H1 (cell line): ENCODE results near the gene BPIFB6. TPM values are rescaled to one million over a fixed set of nuclear protein-coding genes. Genes with fewer than 3 reads are reported as not detected.

ENCODE experiments used
- CTCF ChIA-PET: fragments of 300-600 bp; sonication (Branson Sonifier 250); formaldehyde crosslinking; loops from one replicate; lab custom pipeline; 2021; ENCODE audit not compliant: partially characterized antibody; lab: Charles Lee
- POLR2A ChIA-PET: fragments of 300-600 bp; sonication (Branson Sonifier 250); formaldehyde crosslinking; loops from one replicate; lab custom pipeline; 2021; ENCODE audit warnings: inconsistent platforms; ENCODE audit not compliant: partially characterized antibody; lab: Charles Lee
- DNase-seq, 2 experiments: peaks; one replicate each; pipeline versions ENCODE4 v3.0.0 to v3.0.0-alpha.2; 2010 to 2022; ENCODE audit warnings: low spot score in 2 of 2, low read depth in 1 of 2, mixed read lengths in 1 of 2
- FAIRE-seq: peaks from 2 replicates; lab custom pipeline; 2011; peaks lifted over from hg19 to GRCh38; lab: Jason Lieb, UNC
- H2AFZ ChIP-seq: 2 replicates; pipeline ENCODE4 v1.8.1; 2012; ENCODE audit warnings: low read length, inconsistent platforms
- H2AK5ac ChIP-seq: 2 replicates; pipeline ENCODE4 v1.6.1; 2013; ENCODE audit warnings: low read depth, low read length
- H2BK120ac ChIP-seq: replicated peaks from 2 replicates; pipeline ENCODE3; 2013; ENCODE audit warnings: low read depth, low read length, inconsistent platforms
- H2BK12ac ChIP-seq: 2 replicates; pipeline ENCODE4 v1.6.1; 2013; ENCODE audit warnings: low read depth, low read length
- H2BK15ac ChIP-seq: 2 replicates; pipeline ENCODE4 v1.6.1; 2013; ENCODE audit warnings: low read length
- H2BK20ac ChIP-seq: 2 replicates; pipeline ENCODE4 v1.6.1; 2013; ENCODE audit warnings: low read length
- H2BK5ac ChIP-seq: 2 replicates; pipeline ENCODE4 v1.6.1; 2013; ENCODE audit warnings: low read depth, low read length
- H3K14ac ChIP-seq: 2 replicates; pipeline ENCODE4 v1.6.1; 2013; ENCODE audit warnings: inconsistent platforms; ENCODE audit not compliant: insufficient read length
- H3K18ac ChIP-seq: 2 replicates; pipeline ENCODE4 v1.6.1; 2013; ENCODE audit warnings: low read length; ENCODE audit errors: extremely low read depth
- H3K23ac ChIP-seq: 2 replicates; pipeline ENCODE4 v1.6.1; 2013; ENCODE audit warnings: inconsistent platforms; ENCODE audit not compliant: insufficient read length
- H3K23me2 ChIP-seq: 2 replicates; pipeline ENCODE4 v1.6.1; 2013; ENCODE audit warnings: low read depth, low read length
- H3K27ac ChIP-seq: 2 replicates; pipeline ENCODE4 v1.6.1; 2011; ENCODE audit warnings: low read depth, low read length, inconsistent platforms
- H3K27me3 ChIP-seq, 4 experiments: replicated peaks in 1 of 4; 1 replicate in 1 of 4; 2 replicates in 3 of 4; pipeline versions ENCODE4 v1.6.1 to v1.8.1; 2011 to 2013; ENCODE audit warnings: low read length in 3 of 4, mild to moderate bottlenecking in 3 of 4, inconsistent platforms in 2 of 4, mixed read lengths in 2 of 4, moderate library complexity in 1 of 4; ENCODE audit not compliant: control insufficient read depth in 3 of 4, insufficient read depth in 3 of 4; ENCODE audit errors: extremely low read depth in 1 of 4
- H3K36me3 ChIP-seq, 4 experiments: 2 replicates each; pipeline versions ENCODE4 v1.6.1 to v1.8.1; 2011 to 2013; ENCODE audit warnings: mild to moderate bottlenecking in 4 of 4, low read length in 3 of 4, moderate library complexity in 2 of 4, control low read depth in 1 of 4, inconsistent platforms in 1 of 4; ENCODE audit not compliant: insufficient read depth in 4 of 4, control insufficient read depth in 2 of 4
- H3K4ac ChIP-seq: replicated peaks from 2 replicates; pipeline ENCODE3; 2013; ENCODE audit warnings: low read length, low read depth, mixed read lengths, inconsistent platforms; ENCODE audit not compliant: insufficient read length
- H3K4me1 ChIP-seq, 4 experiments: replicated peaks in 1 of 4; 1 replicate in 1 of 4; 2 replicates in 3 of 4; pipeline versions ENCODE4 v1.6.1 to v1.8.1; 2011 to 2013; ENCODE audit warnings: low read length in 3 of 4, inconsistent platforms in 2 of 4, mixed read lengths in 1 of 4; ENCODE audit not compliant: insufficient read depth in 4 of 4, control insufficient read depth in 3 of 4
- H3K4me2 ChIP-seq, 2 experiments: 2 replicates each; pipeline versions ENCODE4 v1.6.1 to v1.8.1; 2011 to 2013; ENCODE audit warnings: low read depth in 2 of 2, low read length in 2 of 2, control low read depth in 1 of 2, inconsistent platforms in 1 of 2, mild to moderate bottlenecking in 1 of 2; ENCODE audit not compliant: insufficient read depth in 1 of 2
- H3K4me3 ChIP-seq, 4 experiments: fragments of 200-600, 300-600 bp in 1 of 4; sonication (generic), shearing (Covaris generic), sonication (Bioruptor Twin) in 1 of 4; 2 replicates each; pipeline versions ENCODE4 v1.5.1 to v1.8.1; 2011 to 2016; ENCODE audit warnings: low read length in 4 of 4, low read depth in 3 of 4, control low read depth in 2 of 4, inconsistent platforms in 2 of 4, mild to moderate bottlenecking in 2 of 4, mixed read lengths in 1 of 4, moderate library complexity in 1 of 4; ENCODE audit not compliant: insufficient read depth in 2 of 4; ENCODE audit errors: extremely low read depth in 1 of 4
- H3K56ac ChIP-seq: replicated peaks from 2 replicates; pipeline ENCODE3; 2013; ENCODE audit warnings: low read depth, mild to moderate bottlenecking, mixed read lengths, low read length, inconsistent platforms; ENCODE audit not compliant: insufficient read length
- H3K79me1 ChIP-seq: 2 replicates; pipeline ENCODE4 v1.6.1; 2013; ENCODE audit warnings: low read depth, low read length, control low read depth
- H3K79me2 ChIP-seq, 2 experiments: 2 replicates each; pipeline versions ENCODE4 v1.6.1 to v1.8.1; 2012 to 2013; ENCODE audit warnings: low read length in 2 of 2, mild to moderate bottlenecking in 2 of 2, inconsistent platforms in 1 of 2; ENCODE audit not compliant: insufficient read depth in 2 of 2, control insufficient read depth in 1 of 2
- H3K9ac ChIP-seq, 4 experiments: replicated peaks in 1 of 4; 1 replicate in 1 of 4; 2 replicates in 3 of 4; pipeline versions ENCODE4 v1.6.1 to v1.8.1; 2011 to 2013; ENCODE audit warnings: low read depth in 3 of 4, low read length in 3 of 4, control low read depth in 2 of 4, mild to moderate bottlenecking in 2 of 4, moderate library complexity in 2 of 4, inconsistent platforms in 1 of 4; ENCODE audit errors: extremely low read depth in 1 of 4
- H3K9me3 ChIP-seq, 2 experiments: 2 replicates each; pipeline versions ENCODE4 v1.6.1 to v1.8.1; 2012 to 2013; ENCODE audit warnings: mild to moderate bottlenecking in 2 of 2, moderate library complexity in 2 of 2, control low read depth in 1 of 2, inconsistent platforms in 1 of 2, low read depth in 1 of 2, low read length in 1 of 2, mixed read lengths in 1 of 2; ENCODE audit not compliant: insufficient read depth in 2 of 2
- H4K20me1 ChIP-seq, 2 experiments: replicated peaks in 1 of 2; 2 replicates each; pipeline versions ENCODE3 to v1.8.1; 2011 to 2013; ENCODE audit warnings: inconsistent platforms in 2 of 2, low read length in 2 of 2, mild to moderate bottlenecking in 1 of 2; ENCODE audit not compliant: insufficient read depth in 2 of 2, control insufficient read depth in 1 of 2
- H4K5ac ChIP-seq: 2 replicates; pipeline ENCODE4 v1.6.1; 2013; ENCODE audit warnings: low read length, low read depth, mixed read lengths, inconsistent platforms; ENCODE audit not compliant: insufficient read length
- H4K8ac ChIP-seq: 2 replicates; pipeline ENCODE4 v1.8.0; 2013; ENCODE audit warnings: mild to moderate bottlenecking, moderate library complexity, low read length, inconsistent platforms; ENCODE audit not compliant: insufficient read depth; ENCODE audit errors: extremely low read depth
- H4K91ac ChIP-seq: replicated peaks from 2 replicates; pipeline ENCODE3; 2013; ENCODE audit warnings: low read length, mixed read lengths, inconsistent platforms; ENCODE audit not compliant: insufficient read length
- KDM1A ChIP-seq: fragments of 200-600, 300-600 bp; sonication (generic); IDR thresholded peaks from 2 replicates; pipeline ENCODE4 v1.7.1; 2016; ENCODE audit warnings: mild to moderate bottlenecking, low read length, borderline replicate concordance
- MAX ChIP-seq: IDR thresholded peaks from 2 replicates; pipeline ENCODE4 v1.6.1; 2012; ENCODE audit warnings: inconsistent platforms
- WGBS, 2 experiments: shearing (Covaris generic) in 1 of 2; methylation state at CpG; one replicate each; pipeline versions ENCODE4 v1.1.6 to v1.1.7; 2013 to 2015; ENCODE audit warnings: low lambda C conversion rate in 2 of 2, mixed read lengths in 2 of 2, inconsistent platforms in 1 of 2, low coverage in 1 of 2, missing lambda C conversion rate in 1 of 2; ENCODE audit not compliant: insufficient replicate concordance in 2 of 2, insufficient coverage in 1 of 2, insufficient read length in 1 of 2; ENCODE audit errors: extremely low coverage in 1 of 2, missing lambda C conversion rate in 1 of 2; 5-methylcytosine and 5-hydroxymethylcytosine counted together
- polyA plus RNA-seq, 7 experiments: library from polyadenylated mRNA; depleted of rRNA in 3 of 7; stranded (reverse) in 5 of 7; unstranded in 2 of 7; fragments of >200 nt in 5 of 7; fragments of 200-250 nt in 2 of 7; gene quantifications; 1 replicate in 5 of 7; 2 replicates in 1 of 7; 4 replicates in 1 of 7; pipeline versions ENCODE4 v1.2.1 to v1.2.3, GENCODE V29; 2011 to 2013; ENCODE audit warnings: missing spikeins in 2 of 7, mixed read lengths in 2 of 7
- total RNA-seq: library from RNA; stranded (reverse); fragmentation: NEBNext Ultra II Directional; extraction: Animal tissue kit (Norgen Biotek cat#: 25700); gene quantifications from 2 replicates; pipeline ENCODE4 v1.2.1, GENCODE V29; 2021

BPIFB6 gene
- total and polyA plus RNA-seq, 2 of the 8 experiments (the other 6 are each of a cell fraction or from before 2014, with no cell fraction given) = not detected

- no peak overlapping the region for H2BK120ac ChIP-seq
- H2BK15ac ChIP-seq = no peak overlapping the region
- H3K36me3 ChIP-seq = no peaks in the 10 kb centered on the region
- DNase-seq (no peak), FAIRE-seq (no peak)
- H3K4me1 ChIP-seq = peaks cover 0 to 4% (median 2%) of the 10 kb centered on the region in 4 experiments; a peak in 3 of 7 replicates
- H4K91ac ChIP-seq = no peak overlapping the region
- H4K20me1 ChIP-seq = no peaks in the 10 kb centered on the region
- no peak overlapping the region for H3K27ac ChIP-seq
- H3K23ac ChIP-seq = no peak overlapping the region
- H4K8ac ChIP-seq = no peak overlapping the region
- no peaks in the 10 kb centered on the region for H3K27me3 ChIP-seq
- no peaks in the 10 kb centered on the region for H3K23me2 ChIP-seq
- H2BK5ac ChIP-seq = no peak overlapping the region
- H2BK12ac ChIP-seq = no peak overlapping the region
- TF ChIP-seq MAX (no peak), KDM1A (peak; percentile 68)
- no peak overlapping the region for H3K56ac ChIP-seq
- H3K79me2 ChIP-seq = no peaks in the 10 kb centered on the region
- no peak overlapping the region for H3K18ac ChIP-seq
- 94% methylated on average over 7 of the region's 7 CpGs; no CpG with 5 or more reads in 1 of the 2 experiments for WGBS, 2 experiments
- no peak overlapping the region for H3K4me3 ChIP-seq
- H3K4me2 ChIP-seq = no peak overlapping the region
- H3K9ac ChIP-seq = no peak overlapping the region
- no peak overlapping the region for H3K14ac ChIP-seq
- H3K79me1 ChIP-seq = no peaks in the 10 kb centered on the region
- no peak overlapping the region for H4K5ac ChIP-seq
- ChIA-PET CTCF (interaction anchor here (0.9 to 1.4 kb wide), 4 partner anchors 12 to 127 kb away, joined by 3 read pairs; no protein-coding TSS in a partner anchor), POLR2A (no interaction called here)
- H2AFZ ChIP-seq = no peak overlapping the region
- no peaks in the 10 kb centered on the region for H3K9me3 ChIP-seq
- H2AK5ac ChIP-seq = no peak overlapping the region
- no peak overlapping the region for H3K4ac ChIP-seq
- H2BK20ac ChIP-seq = no peak overlapping the region
These were observed 22.9 kb downstream of the BPIFB6 start for GRCh38 chr20:33054381-33054780.
